ENCODE results near the gene ZNF687. TPM values are rescaled to one million over a fixed set of nuclear protein-coding genes. Genes with fewer than 3 reads are reported as not detected.

The ZNF687 gene
- total RNA-seq, 1 experiment from 2014 or later, result 34.3 TPM

DNA sequence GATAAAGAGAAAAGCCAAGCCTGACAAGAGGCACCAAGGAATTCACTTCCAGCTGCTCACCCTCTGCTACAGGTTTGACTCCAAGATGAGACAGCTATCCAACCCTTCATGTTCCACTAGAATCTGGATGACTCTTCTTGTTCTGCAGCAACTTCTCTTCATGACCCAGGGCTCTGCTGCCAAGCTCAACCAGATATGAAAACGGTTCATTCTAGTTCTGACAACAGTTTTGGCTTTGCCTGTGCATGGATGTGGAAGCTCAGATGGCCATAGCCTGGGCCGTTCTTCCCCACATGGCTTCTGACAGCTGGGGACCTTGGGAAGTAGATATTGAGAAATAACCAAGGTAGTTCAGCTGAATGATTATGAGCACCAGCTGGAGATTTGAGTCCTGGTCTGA, 31.4 kb downstream of the ZNF687 start:
- H3K27me3 ChIP-seq (ENCODE audit: insufficient read depth, low read length), result no peaks in the 10 kb centered on the region
- ATAC-seq, result no peak
- CTCF ChIA-PET, result interaction anchor here (1.0 to 4.8 kb wide), 2 partner anchors 13 to 27 kb away, joined by 4 to 33 read pairs; no protein-coding TSS in a partner anchor
- no peaks in the 10 kb centered on the region for H3K9me2 ChIP-seq (ENCODE audit: insufficient read depth)
- peaks cover 0 to 4% of the 10 kb centered on the region in 2 experiments; a peak in 1 of 4 replicates for H3K36me3 ChIP-seq (ENCODE audit: control insufficient read depth in 1 of 2, insufficient read depth in 2 of 2, low read length in 2 of 2)
- H3K27ac ChIP-seq (ENCODE audit: low read depth, low read length), result no peak overlapping the region
- TF ChIP-seq, protein P1, sequence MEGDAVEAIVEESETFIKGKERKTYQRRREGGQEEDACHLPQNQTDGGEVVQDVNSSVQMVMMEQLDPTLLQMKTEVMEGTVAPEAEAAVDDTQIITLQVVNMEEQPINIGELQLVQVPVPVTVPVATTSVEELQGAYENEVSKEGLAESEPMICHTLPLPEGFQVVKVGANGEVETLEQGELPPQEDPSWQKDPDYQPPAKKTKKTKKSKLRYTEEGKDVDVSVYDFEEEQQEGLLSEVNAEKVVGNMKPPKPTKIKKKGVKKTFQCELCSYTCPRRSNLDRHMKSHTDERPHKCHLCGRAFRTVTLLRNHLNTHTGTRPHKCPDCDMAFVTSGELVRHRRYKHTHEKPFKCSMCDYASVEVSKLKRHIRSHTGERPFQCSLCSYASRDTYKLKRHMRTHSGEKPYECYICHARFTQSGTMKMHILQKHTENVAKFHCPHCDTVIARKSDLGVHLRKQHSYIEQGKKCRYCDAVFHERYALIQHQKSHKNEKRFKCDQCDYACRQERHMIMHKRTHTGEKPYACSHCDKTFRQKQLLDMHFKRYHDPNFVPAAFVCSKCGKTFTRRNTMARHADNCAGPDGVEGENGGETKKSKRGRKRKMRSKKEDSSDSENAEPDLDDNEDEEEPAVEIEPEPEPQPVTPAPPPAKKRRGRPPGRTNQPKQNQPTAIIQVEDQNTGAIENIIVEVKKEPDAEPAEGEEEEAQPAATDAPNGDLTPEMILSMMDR (IDR thresholded peaks at IDR 0.05 in 2 of 3, conservative IDR thresholded peaks at IDR 0.05 in 1 of 3; ENCODE audit: borderline replicate concordance in 1 of 3, insufficient read depth in 1 of 3, low read depth in 2 of 3, low read length in 2 of 3), result no peak
- TF ChIP-seq EGR1 (IDR thresholded peaks at IDR 0.05; ENCODE audit: low read depth) (no peak), ZNF274 (IDR thresholded peaks at IDR 0.05; ENCODE audit: low read depth, low read length) (no peak), SIN3A (IDR thresholded peaks at IDR 0.05; ENCODE audit: low read depth) (no peak)
- TF ChIP-seq, protein P2, sequence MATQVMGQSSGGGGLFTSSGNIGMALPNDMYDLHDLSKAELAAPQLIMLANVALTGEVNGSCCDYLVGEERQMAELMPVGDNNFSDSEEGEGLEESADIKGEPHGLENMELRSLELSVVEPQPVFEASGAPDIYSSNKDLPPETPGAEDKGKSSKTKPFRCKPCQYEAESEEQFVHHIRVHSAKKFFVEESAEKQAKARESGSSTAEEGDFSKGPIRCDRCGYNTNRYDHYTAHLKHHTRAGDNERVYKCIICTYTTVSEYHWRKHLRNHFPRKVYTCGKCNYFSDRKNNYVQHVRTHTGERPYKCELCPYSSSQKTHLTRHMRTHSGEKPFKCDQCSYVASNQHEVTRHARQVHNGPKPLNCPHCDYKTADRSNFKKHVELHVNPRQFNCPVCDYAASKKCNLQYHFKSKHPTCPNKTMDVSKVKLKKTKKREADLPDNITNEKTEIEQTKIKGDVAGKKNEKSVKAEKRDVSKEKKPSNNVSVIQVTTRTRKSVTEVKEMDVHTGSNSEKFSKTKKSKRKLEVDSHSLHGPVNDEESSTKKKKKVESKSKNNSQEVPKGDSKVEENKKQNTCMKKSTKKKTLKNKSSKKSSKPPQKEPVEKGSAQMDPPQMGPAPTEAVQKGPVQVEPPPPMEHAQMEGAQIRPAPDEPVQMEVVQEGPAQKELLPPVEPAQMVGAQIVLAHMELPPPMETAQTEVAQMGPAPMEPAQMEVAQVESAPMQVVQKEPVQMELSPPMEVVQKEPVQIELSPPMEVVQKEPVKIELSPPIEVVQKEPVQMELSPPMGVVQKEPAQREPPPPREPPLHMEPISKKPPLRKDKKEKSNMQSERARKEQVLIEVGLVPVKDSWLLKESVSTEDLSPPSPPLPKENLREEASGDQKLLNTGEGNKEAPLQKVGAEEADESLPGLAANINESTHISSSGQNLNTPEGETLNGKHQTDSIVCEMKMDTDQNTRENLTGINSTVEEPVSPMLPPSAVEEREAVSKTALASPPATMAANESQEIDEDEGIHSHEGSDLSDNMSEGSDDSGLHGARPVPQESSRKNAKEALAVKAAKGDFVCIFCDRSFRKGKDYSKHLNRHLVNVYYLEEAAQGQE (IDR thresholded peaks at IDR 0.05; ENCODE audit: low read depth), result no peak
- H2AFZ ChIP-seq (ENCODE audit: low read depth, low read length, poor library complexity, severe bottlenecking), result no peak overlapping the region
- RAD21 ChIA-PET (ENCODE audit: low non-redundant PET in 1 of 2, low total read pairs in 2 of 2, uncharacterized antibody in 2 of 2, unreplicated experiment in 2 of 2), result no interaction called here
- BruUV-seq (replicated peaks), result no TSS peak
- peaks cover 16 to 34% of the 10 kb centered on the region in 2 experiments for H3K4me1 ChIP-seq (ENCODE audit: control insufficient read depth in 1 of 2, insufficient read depth in 2 of 2, low read length in 2 of 2)
- no peak overlapping the region for H3K4me2 ChIP-seq (ENCODE audit: low read length)
- H4K20me1 ChIP-seq (ENCODE audit: insufficient read depth), result no peaks in the 10 kb centered on the region
- peaks cover 3% of the 10 kb centered on the region; the same call in 1 of the 2 replicates for H3K79me2 ChIP-seq (ENCODE audit: insufficient read depth, low read length)
- intact Hi-C loops (cut with micrococcal nuclease), result no loop called here
- DNase-seq (ENCODE audit: low read depth, low spot score), result no peak
- H3K4me3 ChIP-seq (replicated peaks in 1 of 2; ENCODE audit: low read depth in 1 of 2, low read length in 2 of 2), result no peak overlapping the region
- POLR2A ChIA-PET, result interaction anchor here (1.8 kb wide), 1 partner anchor 14 kb away, joined by 11 read pairs; the partner anchor contains the start of gene PI4KB
- no peak overlapping the region for H3K9ac ChIP-seq (ENCODE audit: low read length)
- H3K9me3 ChIP-seq (ENCODE audit: control insufficient read depth in 1 of 2, insufficient read depth in 1 of 2, low read depth in 1 of 2, low read length in 2 of 2), result no peaks in the 10 kb centered on the region

Data from HCT116 (cell line).